Natural killer cell (primary cell): ENCODE results near the gene IFNG. TPM values are rescaled to one million over a fixed set of nuclear protein-coding genes. Genes with fewer than 3 reads are reported as not detected.

Experiments
- ATAC-seq, 3 donors: fragments of 150-1000 bp in 2 of 3; fragments of 200-7000 bp in 1 of 3; cut with Tn5 transposase; 1 replicate in 1 of 3; 2 replicates in 2 of 3; pipeline ENCODE4 v1.10.0; 2021; ENCODE audit warnings: mild to moderate bottlenecking in 2 of 3, moderate library complexity in 2 of 3
- DNase-seq, 2 donors: peaks; one replicate each; pipeline versions ENCODE4 v3.0.0 to v3.0.0-alpha.2; 2013 to 2021; ENCODE audit warnings: mixed read lengths in 1 of 2
- H3K27ac ChIP-seq: one replicate; pipeline ENCODE4 v1.5.1; 2013; ENCODE audit warnings: mild to moderate bottlenecking, low read length
- H3K27me3 ChIP-seq: one replicate; pipeline ENCODE4 v1.6.1; 2013; ENCODE audit warnings: low read length; ENCODE audit not compliant: control insufficient read depth, insufficient read depth
- H3K36me3 ChIP-seq: one replicate; pipeline ENCODE4 v1.6.1; 2013; ENCODE audit warnings: low read length; ENCODE audit not compliant: control insufficient read depth, insufficient read depth
- H3K4me1 ChIP-seq: one replicate; pipeline ENCODE4 v1.6.1; 2013; ENCODE audit warnings: low read length; ENCODE audit not compliant: control insufficient read depth, insufficient read depth
- H3K4me3 ChIP-seq: one replicate; pipeline ENCODE4 v1.5.1; 2013; ENCODE audit warnings: low read length
- H3K9me3 ChIP-seq: one replicate; pipeline ENCODE4 v1.6.1; 2013; ENCODE audit warnings: low read length; ENCODE audit not compliant: control insufficient read depth, insufficient read depth
- H3K27ac Mint-ChIP-seq, 2 donors: one replicate each; pipeline ENCODE4 v1.8.0; 2022; ENCODE audit warnings: mild to moderate bottlenecking in 2 of 2, mixed read lengths in 2 of 2, moderate library complexity in 1 of 2
- H3K27me3 Mint-ChIP-seq, 2 donors: one replicate each; pipeline ENCODE4 v1.8.0; 2022; ENCODE audit warnings: low read depth in 2 of 2, mixed read lengths in 2 of 2
- H3K36me3 Mint-ChIP-seq: one replicate; pipeline ENCODE4 v1.8.0; 2022; ENCODE audit warnings: mixed read lengths
- H3K4me1 Mint-ChIP-seq, 2 donors: one replicate each; pipeline ENCODE4 v1.8.0; 2022; ENCODE audit warnings: mixed read lengths in 2 of 2
- H3K4me3 Mint-ChIP-seq: one replicate; pipeline ENCODE4 v1.8.0; 2022; ENCODE audit warnings: mild to moderate bottlenecking, moderate library complexity, mixed read lengths
- H3K9me3 Mint-ChIP-seq, 2 donors: one replicate each; pipeline ENCODE4 v1.8.0; 2022; ENCODE audit warnings: mixed read lengths in 2 of 2
- WGBS: methylation state at CpG from one replicate; pipeline ENCODE4 v1.1.7; 2013; ENCODE audit warnings: missing lambda C conversion rate; ENCODE audit not compliant: insufficient coverage; 5-methylcytosine and 5-hydroxymethylcytosine counted together
- intact Hi-C: fragments of 100-400 bp; cut with micrococcal nuclease; formaldehyde crosslinking; loops from one replicate; pipeline ENCODE4 v1.14.2; 2022
- total RNA-seq, 4 donors: library from RNA; stranded (reverse); fragments of 120-200 nt in 1 of 4; gene quantifications; one replicate each; pipeline versions ENCODE4 v1.2.3 to v1.2.4, GENCODE V29; 2013 to 2022
- TF ChIP-seq, protein P1 (sequence below): fragments of 200-600 bp; IDR thresholded peaks from one replicate; pipeline ENCODE4 v1.8.0; 2022; ENCODE audit warnings: antibody characterized with exemption

The IFNG gene
- total RNA-seq, 3 donors from 2014 or later (not counting 1 experiment from before 2014, with no cell fraction given), result 66.5 to 248 (median 124) TPM

GRCh38 chr12:68129979-68130378 is 29.6 kb downstream of the IFNG start:
- H3K27ac Mint-ChIP-seq, result peak overlapping the region in 1 of 2 donors; percentile 21
- peaks cover 10% of the 10 kb centered on the region for H3K9me3 ChIP-seq
- DNase-seq (no peak), ATAC-seq (no peak)
- 97% methylated on average over 2 of the region's 2 CpGs for WGBS
- peak overlapping the region; percentile 52 for H3K4me3 Mint-ChIP-seq
- TF ChIP-seq, protein P1, sequence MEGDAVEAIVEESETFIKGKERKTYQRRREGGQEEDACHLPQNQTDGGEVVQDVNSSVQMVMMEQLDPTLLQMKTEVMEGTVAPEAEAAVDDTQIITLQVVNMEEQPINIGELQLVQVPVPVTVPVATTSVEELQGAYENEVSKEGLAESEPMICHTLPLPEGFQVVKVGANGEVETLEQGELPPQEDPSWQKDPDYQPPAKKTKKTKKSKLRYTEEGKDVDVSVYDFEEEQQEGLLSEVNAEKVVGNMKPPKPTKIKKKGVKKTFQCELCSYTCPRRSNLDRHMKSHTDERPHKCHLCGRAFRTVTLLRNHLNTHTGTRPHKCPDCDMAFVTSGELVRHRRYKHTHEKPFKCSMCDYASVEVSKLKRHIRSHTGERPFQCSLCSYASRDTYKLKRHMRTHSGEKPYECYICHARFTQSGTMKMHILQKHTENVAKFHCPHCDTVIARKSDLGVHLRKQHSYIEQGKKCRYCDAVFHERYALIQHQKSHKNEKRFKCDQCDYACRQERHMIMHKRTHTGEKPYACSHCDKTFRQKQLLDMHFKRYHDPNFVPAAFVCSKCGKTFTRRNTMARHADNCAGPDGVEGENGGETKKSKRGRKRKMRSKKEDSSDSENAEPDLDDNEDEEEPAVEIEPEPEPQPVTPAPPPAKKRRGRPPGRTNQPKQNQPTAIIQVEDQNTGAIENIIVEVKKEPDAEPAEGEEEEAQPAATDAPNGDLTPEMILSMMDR, result no peak
- H3K36me3 ChIP-seq, result no peaks in the 10 kb centered on the region
- H3K27ac ChIP-seq, result no peak overlapping the region
- H3K27me3 ChIP-seq, result no peaks in the 10 kb centered on the region
- H3K4me1 ChIP-seq, result no peaks in the 10 kb centered on the region
- peaks cover 8 to 15% of the 10 kb centered on the region in 2 donors for H3K9me3 Mint-ChIP-seq
- intact Hi-C loops, result no loop called here
- peaks cover 45% of the 10 kb centered on the region for H3K36me3 Mint-ChIP-seq
- no peaks in the 10 kb centered on the region for H3K27me3 Mint-ChIP-seq
- peaks cover 27 to 37% of the 10 kb centered on the region in 2 donors for H3K4me1 Mint-ChIP-seq
- no peak overlapping the region for H3K4me3 ChIP-seq

DNA sequence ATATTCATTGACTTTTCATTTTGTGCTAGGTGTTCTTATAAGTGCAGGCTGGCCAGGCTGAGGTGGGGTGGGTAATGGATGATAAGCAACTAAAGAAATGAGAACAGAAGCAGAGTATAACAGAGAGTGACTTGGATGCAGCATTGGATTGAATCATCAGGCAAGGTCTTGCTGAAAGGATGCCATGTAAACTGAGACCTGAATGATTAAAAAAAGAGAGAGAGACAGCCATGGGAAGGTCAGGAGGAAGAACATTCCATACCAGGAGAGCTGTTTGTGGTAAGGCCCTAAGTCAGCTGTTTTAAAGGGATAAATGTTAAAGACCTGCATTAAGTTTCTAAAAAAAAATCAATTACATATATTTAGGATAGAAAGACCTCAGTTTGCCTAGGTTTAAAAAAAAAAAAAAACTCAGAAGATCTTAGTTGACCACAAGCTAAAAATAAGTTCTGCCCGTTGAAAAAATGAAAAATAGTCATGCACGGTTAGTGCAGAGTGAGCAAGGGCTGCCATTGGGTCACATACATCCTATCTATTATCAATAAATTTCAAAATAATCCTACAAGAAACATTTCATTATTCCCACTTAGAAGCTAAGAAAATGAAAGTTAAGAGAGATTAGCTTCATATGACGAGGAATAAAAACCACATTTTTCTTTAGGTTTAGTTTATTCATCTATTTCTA is 37.2 kb downstream of the IFNG start:
- DNase-seq, result no peak
- ATAC-seq, result no peak
- Mint-ChIP-seq H3K36me3 (no peaks in the 10 kb centered on the region), H3K4me3 (no peak overlapping the region), H3K4me1 (peaks cover 0 to 13% of the 10 kb centered on the region in 2 donors), H3K9me3 (no peaks in the 10 kb centered on the region), H3K27ac (no peak overlapping the region), H3K27me3 (no peaks in the 10 kb centered on the region)
- Histone ChIP-seq H3K9me3 (no peaks in the 10 kb centered on the region), H3K36me3 (no peaks in the 10 kb centered on the region), H3K4me1 (peaks cover 41% of the 10 kb centered on the region), H3K27me3 (no peaks in the 10 kb centered on the region), H3K27ac (no peak overlapping the region), H3K4me3 (no peak overlapping the region)
- TF ChIP-seq, protein P1, result no peak
- 17% methylated on average over 1 of the region's 3 CpGs for WGBS
- intact Hi-C loops, result loop anchor here (5.0 kb wide), 1 partner anchor 55 kb away; no protein-coding TSS in a partner anchor

DNA sequence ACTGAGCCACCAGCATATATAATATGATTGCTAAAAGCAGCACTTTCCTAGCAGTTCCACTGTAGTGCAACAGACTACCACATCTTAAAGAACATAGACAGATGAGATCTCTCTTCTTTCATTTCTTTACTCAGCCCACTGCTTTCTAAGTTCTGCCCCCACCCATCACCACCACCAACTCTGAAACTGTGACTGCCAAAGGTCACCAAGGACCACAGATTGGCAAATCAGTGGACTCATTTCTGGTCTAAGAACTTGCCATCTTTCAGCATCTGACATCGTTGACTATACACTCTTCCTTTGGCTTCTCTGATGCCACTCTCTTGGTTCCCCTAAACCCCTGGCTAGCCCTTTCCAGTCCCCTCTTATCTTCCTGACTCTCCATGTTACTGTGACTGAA is 38.4 kb downstream of the IFNG start:
- DNase-seq (no peak), ATAC-seq (no peak)
- Mint-ChIP-seq H3K4me3 (no peak overlapping the region), H3K27ac (no peak overlapping the region), H3K36me3 (no peaks in the 10 kb centered on the region), H3K4me1 (peaks cover 0 to 13% of the 10 kb centered on the region in 2 donors), H3K27me3 (no peaks in the 10 kb centered on the region), H3K9me3 (no peaks in the 10 kb centered on the region)
- no peaks in the 10 kb centered on the region for H3K27me3 ChIP-seq
- WGBS, result 26% methylated on average over 1 of the region's 1 CpG
- TF ChIP-seq, protein P1, result no peak
- no peaks in the 10 kb centered on the region for H3K36me3 ChIP-seq
- peak overlapping the region; percentile 62 for H3K27ac ChIP-seq
- H3K4me1 ChIP-seq, result peaks cover 41% of the 10 kb centered on the region
- H3K9me3 ChIP-seq, result no peaks in the 10 kb centered on the region
- H3K4me3 ChIP-seq, result no peak overlapping the region
- intact Hi-C loops, result loop anchor here (5.0 kb wide), 1 partner anchor 56 kb away; no protein-coding TSS in a partner anchor
